Neutrophil (primary cell): ENCODE results near the gene PTCD2.

Experiments
- H3K27ac ChIP-seq: fragments of 200-600 bp; sonication (generic); 2 replicates; pipeline ENCODE4 v1.5.1; 2016; ENCODE audit warnings: mild to moderate bottlenecking, moderate library complexity
- H3K27me3 ChIP-seq: fragments of 200-600 bp; sonication (generic); 2 replicates; pipeline ENCODE4 v1.6.0; 2016; ENCODE audit warnings: mild to moderate bottlenecking
- H3K36me3 ChIP-seq: fragments of 200-600 bp; sonication (generic); 2 replicates; pipeline ENCODE4 v1.5.1; 2017
- H3K4me1 ChIP-seq, 2 experiments: fragments of 200-600 bp in 1 of 2; sonication (generic) in 1 of 2; 1 replicate in 1 of 2; 2 replicates in 1 of 2; pipeline versions ENCODE4 v1.5.1 to v1.6.1; 2013 to 2016; ENCODE audit warnings: low read depth in 1 of 2, low read length in 1 of 2, mild to moderate bottlenecking in 1 of 2, moderate library complexity in 1 of 2; ENCODE audit not compliant: control insufficient read depth in 1 of 2, insufficient read depth in 1 of 2
- H3K4me3 ChIP-seq, 2 experiments: fragments of 200-600 bp in 1 of 2; sonication (generic) in 1 of 2; 1 replicate in 1 of 2; 2 replicates in 1 of 2; pipeline ENCODE4 v1.5.1; 2013 to 2016; ENCODE audit warnings: low read depth in 1 of 2, low read length in 1 of 2, mild to moderate bottlenecking in 1 of 2, moderate library complexity in 1 of 2
- H3K9me3 ChIP-seq: fragments of 200-600 bp; sonication (generic); 2 replicates; pipeline ENCODE4 v1.5.1; 2016
- TF ChIP-seq, protein P1 (sequence below): fragments of 200-600 bp; sonication (generic); IDR thresholded peaks from 2 replicates; pipeline ENCODE4 v1.5.1; 2016; ENCODE audit warnings: antibody characterized with exemption

Gene PTCD2

DNA sequence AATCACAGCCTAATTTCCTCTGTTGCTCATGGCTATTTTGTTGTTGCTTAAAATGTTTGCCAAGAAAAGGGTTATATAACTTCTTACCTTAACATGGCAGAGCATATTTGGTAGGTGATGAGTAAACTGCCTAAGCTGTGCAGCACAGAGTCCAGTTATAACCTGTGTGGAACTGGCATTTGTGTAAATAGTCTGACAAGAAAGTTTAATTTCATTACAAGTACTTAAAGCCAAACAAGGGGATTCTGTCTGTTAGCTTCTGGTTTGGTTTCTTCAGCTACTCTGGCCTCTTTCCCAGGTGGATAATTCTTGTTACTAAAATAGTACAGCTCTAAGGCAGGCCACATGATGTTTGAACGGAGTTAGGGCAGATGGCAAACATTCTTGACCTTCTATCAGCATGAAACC is 72.2 kb downstream of the PTCD2 start:
- Histone ChIP-seq H3K9me3 (no peaks in the 10 kb centered on the region), H3K4me3 (no peak overlapping the region), H3K4me1 (peaks cover 0 to 14% of the 10 kb centered on the region in 2 experiments), H3K36me3 (no peaks in the 10 kb centered on the region), H3K27ac (no peak overlapping the region), H3K27me3 (no peaks in the 10 kb centered on the region)
- TF ChIP-seq, protein P1, sequence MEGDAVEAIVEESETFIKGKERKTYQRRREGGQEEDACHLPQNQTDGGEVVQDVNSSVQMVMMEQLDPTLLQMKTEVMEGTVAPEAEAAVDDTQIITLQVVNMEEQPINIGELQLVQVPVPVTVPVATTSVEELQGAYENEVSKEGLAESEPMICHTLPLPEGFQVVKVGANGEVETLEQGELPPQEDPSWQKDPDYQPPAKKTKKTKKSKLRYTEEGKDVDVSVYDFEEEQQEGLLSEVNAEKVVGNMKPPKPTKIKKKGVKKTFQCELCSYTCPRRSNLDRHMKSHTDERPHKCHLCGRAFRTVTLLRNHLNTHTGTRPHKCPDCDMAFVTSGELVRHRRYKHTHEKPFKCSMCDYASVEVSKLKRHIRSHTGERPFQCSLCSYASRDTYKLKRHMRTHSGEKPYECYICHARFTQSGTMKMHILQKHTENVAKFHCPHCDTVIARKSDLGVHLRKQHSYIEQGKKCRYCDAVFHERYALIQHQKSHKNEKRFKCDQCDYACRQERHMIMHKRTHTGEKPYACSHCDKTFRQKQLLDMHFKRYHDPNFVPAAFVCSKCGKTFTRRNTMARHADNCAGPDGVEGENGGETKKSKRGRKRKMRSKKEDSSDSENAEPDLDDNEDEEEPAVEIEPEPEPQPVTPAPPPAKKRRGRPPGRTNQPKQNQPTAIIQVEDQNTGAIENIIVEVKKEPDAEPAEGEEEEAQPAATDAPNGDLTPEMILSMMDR: no peak

DNA sequence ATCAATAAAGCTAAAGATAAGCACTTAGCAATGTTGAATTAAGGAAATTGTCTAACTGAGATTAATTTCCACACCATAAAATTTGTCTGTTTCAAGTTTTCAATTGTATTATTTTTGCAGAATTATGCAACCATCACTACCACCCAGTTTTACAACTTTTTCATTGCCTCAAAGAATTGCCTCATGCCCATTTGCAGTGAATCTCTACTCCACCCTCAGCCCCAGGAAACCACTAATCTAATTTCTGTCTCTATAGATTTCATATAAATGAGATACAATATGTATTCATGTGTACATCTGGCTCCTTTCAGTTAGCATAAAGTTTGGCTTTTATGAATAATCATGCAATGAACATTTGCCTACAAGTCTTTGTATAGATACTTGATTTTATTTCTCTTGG is 72.9 kb downstream of the PTCD2 start:
- Histone ChIP-seq H3K27me3 (no peaks in the 10 kb centered on the region), H3K9me3 (no peaks in the 10 kb centered on the region), H3K27ac (no peak overlapping the region), H3K36me3 (no peaks in the 10 kb centered on the region), H3K4me1 (peaks cover 0 to 12% of the 10 kb centered on the region in 2 experiments), H3K4me3 (no peak overlapping the region)
- TF ChIP-seq, protein P1: no peak

DNA sequence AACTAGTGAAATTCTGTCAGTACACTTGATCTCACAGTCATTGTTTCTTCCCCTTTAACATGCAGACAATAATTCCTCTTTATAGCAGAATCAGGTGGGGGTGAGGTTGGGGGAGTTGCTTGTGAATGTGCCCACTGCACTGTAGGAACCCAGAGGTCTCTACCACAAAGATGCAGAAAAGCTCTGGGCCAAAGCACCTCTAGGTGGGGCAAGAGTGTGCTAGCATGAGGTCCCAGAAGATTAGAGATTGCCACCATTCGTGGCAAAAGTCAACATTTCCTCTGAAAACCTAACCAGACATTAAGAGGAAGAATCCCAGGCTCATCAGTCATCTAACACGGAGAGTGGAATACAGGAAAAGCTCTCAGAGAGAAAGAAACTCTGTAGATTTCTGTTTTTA is 74.5 kb downstream of the PTCD2 start:
- Histone ChIP-seq H3K27me3 (no peaks in the 10 kb centered on the region), H3K4me3 (no peak overlapping the region), H3K9me3 (no peaks in the 10 kb centered on the region), H3K36me3 (no peaks in the 10 kb centered on the region), H3K27ac (no peak overlapping the region), H3K4me1 (peaks cover 0 to 12% of the 10 kb centered on the region in 2 experiments)
- TF ChIP-seq, protein P1: no peak

DNA sequence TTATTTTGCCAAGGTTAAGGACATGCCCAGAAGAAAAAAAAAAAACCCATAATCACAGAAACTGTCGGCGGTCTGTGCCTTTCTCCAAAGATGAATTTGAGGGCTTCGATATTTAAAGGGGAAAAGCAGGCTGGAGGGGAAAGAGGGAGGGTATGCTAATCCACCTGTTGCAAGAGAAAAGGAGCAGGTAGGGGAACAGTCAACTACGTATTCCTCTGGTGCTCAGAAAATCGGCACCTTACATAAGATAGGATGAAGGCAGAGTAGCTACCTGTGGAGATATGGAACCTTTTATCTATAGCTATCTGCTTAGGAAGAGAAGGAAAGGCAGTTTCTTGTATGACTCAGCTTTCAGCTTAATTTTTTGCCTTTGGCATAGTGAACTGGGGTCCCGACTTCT is 77.7 kb downstream of the PTCD2 start:
- TF ChIP-seq, protein P1: no peak
- Histone ChIP-seq H3K27me3 (no peaks in the 10 kb centered on the region), H3K9me3 (peaks cover 13% of the 10 kb centered on the region), H3K4me1 (peaks cover 0 to 7% of the 10 kb centered on the region in 2 experiments), H3K36me3 (no peaks in the 10 kb centered on the region), H3K4me3 (no peak overlapping the region), H3K27ac (no peak overlapping the region)

DNA sequence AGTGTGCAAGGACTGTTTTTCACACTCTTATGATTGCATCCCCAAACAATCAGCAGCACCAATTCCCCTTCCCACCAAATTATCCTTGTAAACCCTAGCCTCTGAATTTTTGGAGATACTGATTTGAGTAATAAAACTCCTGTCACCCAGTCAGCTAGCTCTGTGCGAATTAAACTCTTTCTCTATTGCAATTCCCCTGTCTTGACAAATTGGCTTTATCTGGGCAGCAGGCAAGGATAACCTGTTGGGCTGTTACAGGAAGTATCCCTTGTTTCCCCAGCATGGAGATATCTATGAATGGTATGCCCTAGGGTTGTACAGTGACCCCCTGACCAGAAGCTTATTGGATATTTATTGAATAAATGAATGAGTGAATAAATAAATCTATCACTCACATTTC is 80.8 kb downstream of the PTCD2 start:
- Histone ChIP-seq H3K9me3 (peaks cover 13% of the 10 kb centered on the region), H3K4me3 (no peak overlapping the region), H3K36me3 (no peaks in the 10 kb centered on the region), H3K4me1 (no peaks in the 10 kb centered on the region), H3K27ac (no peak overlapping the region), H3K27me3 (no peaks in the 10 kb centered on the region)
- TF ChIP-seq, protein P1: no peak

DNA sequence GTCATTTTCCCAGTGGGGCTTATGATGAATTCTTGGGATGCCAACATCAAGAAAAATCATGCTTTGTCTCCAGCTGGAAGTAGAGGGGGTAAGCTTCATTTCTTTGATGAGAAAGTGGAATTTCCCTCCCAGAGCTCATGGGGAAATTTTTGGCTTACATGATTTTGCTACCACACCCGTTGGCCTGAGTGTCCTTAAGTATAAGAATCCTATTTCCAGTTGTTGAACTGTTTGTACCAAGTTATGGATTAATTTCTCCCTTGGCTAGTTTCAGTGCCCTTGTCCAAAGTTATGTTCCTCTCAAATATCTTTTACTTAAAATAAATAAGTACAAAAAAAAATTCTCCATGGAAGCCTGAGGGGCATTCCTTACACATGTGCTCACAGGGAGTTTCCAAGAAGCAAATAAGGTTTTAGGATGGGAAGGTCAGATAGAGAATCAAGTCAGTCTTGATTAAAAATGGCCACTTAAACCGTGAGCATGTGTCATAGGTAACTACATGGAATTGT is 82.3 kb downstream of the PTCD2 start:
- TF ChIP-seq, protein P1: no peak
- Histone ChIP-seq H3K4me3 (no peak overlapping the region), H3K27me3 (no peaks in the 10 kb centered on the region), H3K4me1 (no peaks in the 10 kb centered on the region), H3K36me3 (no peaks in the 10 kb centered on the region), H3K9me3 (peaks cover 13% of the 10 kb centered on the region), H3K27ac (no peak overlapping the region)
